Spleen (tissue), 11 donors: ENCODE measurements around the gene WDR18. TPM values are rescaled to one million over a fixed set of nuclear protein-coding genes. Genes with fewer than 3 reads are reported as not detected.

Experiments used
- DNase-seq: peaks from one replicate; pipeline ENCODE4 v3.0.0-alpha.2; 2020
- H3K27ac ChIP-seq, 8 donors: fragments of 200-600 bp; sonication (generic) in 7 of 8; 1 replicate in 4 of 8; 2 replicates in 4 of 8; pipeline versions ENCODE4 v1.5.0 to v1.8.0; 2016 to 2021; ENCODE audit warnings: inconsistent platforms in 4 of 8, mild to moderate bottlenecking in 4 of 8, moderate library complexity in 1 of 8
- H3K27me3 ChIP-seq, 7 donors: fragments of 200-600 bp; sonication (generic) in 6 of 7; replicated peaks in 1 of 7; 1 replicate in 4 of 7; 2 replicates in 3 of 7; pipeline versions ENCODE4 v1.5.0 to v1.8.0; 2016 to 2021; ENCODE audit warnings: inconsistent platforms in 3 of 7, mild to moderate bottlenecking in 1 of 7
- H3K36me3 ChIP-seq, 6 donors: fragments of 200-600 bp; sonication (generic) in 5 of 6; 1 replicate in 4 of 6; 2 replicates in 2 of 6; pipeline versions ENCODE4 v1.5.0 to v1.8.0; 2016 to 2021; ENCODE audit warnings: inconsistent platforms in 2 of 6
- H3K4me1 ChIP-seq, 6 donors: fragments of 200-600 bp; sonication (generic) in 5 of 6; 1 replicate in 3 of 6; 2 replicates in 3 of 6; pipeline versions ENCODE4 v1.5.0 to v1.8.0; 2016 to 2021; ENCODE audit warnings: inconsistent platforms in 3 of 6
- H3K4me3 ChIP-seq, 8 donors: fragments of 200-600 bp; sonication (generic) in 7 of 8; 1 replicate in 4 of 8; 2 replicates in 4 of 8; pipeline versions ENCODE4 v1.5.0 to v1.8.0; 2016 to 2021; ENCODE audit warnings: inconsistent platforms in 4 of 8, mild to moderate bottlenecking in 4 of 8, moderate library complexity in 2 of 8
- H3K9me3 ChIP-seq, 8 donors: fragments of 200-600 bp; sonication (generic) in 7 of 8; 1 replicate in 4 of 8; 2 replicates in 4 of 8; pipeline versions ENCODE4 v1.5.0 to v1.8.0; 2016 to 2021; ENCODE audit warnings: inconsistent platforms in 4 of 8
- CTCF ChIP-seq, 11 experiments: fragments of 200-600 bp in 7 of 11; fragments of 450-650 bp in 4 of 11; sonication (generic) in 4 of 11; IDR thresholded peaks in 8 of 11; conservative IDR thresholded peaks in 3 of 11; 1 replicate in 7 of 11; 2 replicates in 4 of 11; pipeline versions ENCODE4 v1.4.0 to v1.8.0; 2016 to 2021; ENCODE audit warnings: antibody characterized with exemption in 11 of 11, inconsistent platforms in 4 of 11, mild to moderate bottlenecking in 1 of 11
- POLR2A ChIP-seq, 3 donors: fragments of 450-650 bp; IDR thresholded peaks; one replicate each; pipeline ENCODE4 v1.5.1; 2017; ENCODE audit warnings: antibody characterized with exemption in 3 of 3, mild to moderate bottlenecking in 1 of 3
- POLR2AphosphoS5 ChIP-seq, 3 donors: sonication (generic); formaldehyde crosslinking; IDR thresholded peaks; one replicate each; pipeline ENCODE4 v1.5.1; 2017; ENCODE audit warnings: antibody characterized with exemption in 3 of 3
- WGBS, 5 donors: extraction: QIAGEN DNeasy Blood & Tissue Kit in 3 of 5; methylation state at CpG; one replicate each; pipeline versions ENCODE4 v1.1.5 to v1.1.7; 2013 to 2018; 5-methylcytosine and 5-hydroxymethylcytosine counted together
- intact Hi-C: fragments of 100-400 bp; cut with DNase I; formaldehyde crosslinking; loops from one replicate; pipeline ENCODE4 v1.15.0; 2023; ENCODE audit warnings: low total_unique reads
- polyA plus RNA-seq, 3 donors: library from polyadenylated mRNA; stranded (reverse); fragments of 200-250 nt; gene quantifications; one replicate each; pipeline ENCODE4 v1.2.1, GENCODE V29; 2013
- total RNA-seq, 7 donors: library from RNA; depleted of rRNA in 3 of 7; stranded (reverse); fragments of >200 nt in 3 of 7; fragmentation: NEBNext Ultra II Directional in 4 of 7; extraction: Animal tissue kit (Norgen Biotek cat#: 25700) in 4 of 7; gene quantifications; one replicate each; pipeline versions ENCODE4 v1.1.0 to v1.2.1, GENCODE V29; 2016 to 2021
- donor health status: healthy with polysubstance abuse.
- donor health status: DM: no; HTN: no; CAD: no; lungs with moderate emphysema.
- donor health status: DM: no; HTN: no; CAD: no.
- donor health status: Bipolar disorder and iron deficiency.
- donor health status: healthy.
- donor health status: DM: no; HTN: no; CAD: no.
- donor health status: DM: yes; HTN: yes; CAD: no.

The WDR18 gene
- total and polyA plus RNA-seq, 10 donors: 17.8 to 96.0 (median 37.5) TPM

GRCh38 chr19:1025960-1026782 is 42.0 kb downstream of the WDR18 start, which contains the start of gene CNN2:
Gene CNN2 (plus strand): TSS chr19:1026608. CDS start chr19:1026662, 54 bp downstream.
- Histone ChIP-seq H3K4me3 (peak within 1 kb of the TSS; percentile 71 to 98 (median 92)), H3K27ac (peak within 1 kb of the TSS; percentile 90 to 98 (median 96)), H3K9me3 (no peaks in the 10 kb centered on the region), H3K27me3 (peaks cover 0 to 21% (median 11%) of the 10 kb centered on the region in 7 donors), H3K4me1 (peaks cover 23 to 90% (median 62%) of the 10 kb centered on the region in 6 donors), H3K36me3 (peaks cover 0 to 15% (median 8%) of the 10 kb centered on the region in 6 donors)
- peak; percentile 88 to 92 (median 92) for TF ChIP-seq POLR2AphosphoS5 (IDR thresholded peaks at IDR 0.05)
- TF ChIP-seq CTCF (IDR thresholded peaks at IDR 0.05 in 8 of 11, conservative IDR thresholded peaks at IDR 0.05 in 3 of 11): no peak
- peak in 2 of 3 donors; percentile 12 to 59 for TF ChIP-seq POLR2A (IDR thresholded peaks at IDR 0.05)
- intact Hi-C loops: loop anchor here (10.0 kb wide), 1 partner anchor 49 kb away; no protein-coding TSS in a partner anchor
- peak; percentile 95 for DNase-seq
- WGBS, 5 donors: 5 to 15% (median 6%) methylated on average over 21 to 63 of the region's 63 CpGs

DNA sequence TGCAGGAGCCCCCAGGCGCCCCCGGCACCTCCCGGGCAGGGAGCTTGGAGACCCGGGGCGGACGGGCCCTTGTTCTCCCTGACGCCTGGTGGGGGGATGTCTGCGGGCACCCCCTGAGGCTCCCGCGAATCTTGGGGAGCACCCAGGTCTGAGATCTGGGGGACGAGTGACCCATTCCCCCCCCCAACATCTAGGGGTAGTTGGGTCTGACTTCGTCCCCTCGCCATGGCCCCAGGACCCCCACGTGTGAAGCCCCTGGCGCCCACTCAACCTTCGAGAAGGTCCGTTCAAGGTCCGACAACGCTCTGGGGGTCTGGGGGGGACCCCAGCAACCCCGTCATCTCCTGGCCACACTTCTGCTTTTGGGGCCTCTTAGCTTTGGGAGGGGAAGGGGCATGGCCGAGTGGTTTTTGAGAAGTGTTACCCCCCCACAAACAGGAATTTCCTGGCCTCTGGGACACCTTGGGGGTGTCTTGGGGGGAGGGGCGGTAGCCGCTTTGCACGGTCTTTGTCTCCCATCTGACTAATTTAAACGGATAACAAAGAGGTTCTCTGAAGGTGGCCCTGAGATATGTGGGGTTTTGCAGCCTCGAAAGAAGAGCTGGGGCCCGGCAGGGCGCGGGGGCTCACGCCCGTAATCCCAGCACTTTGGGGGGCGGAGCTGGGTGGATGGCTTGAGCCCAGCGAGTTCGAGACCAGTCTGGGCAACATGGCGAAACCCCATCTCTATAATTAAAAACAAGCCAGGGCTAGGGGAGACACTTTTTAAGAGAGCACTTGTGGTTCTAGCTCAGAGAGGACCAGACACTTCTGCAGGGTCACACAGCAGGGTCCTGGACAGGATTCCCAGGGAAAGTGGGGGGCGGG is 42.9 kb downstream of the WDR18 start:
- WGBS, 5 donors: 1 to 3% (median 2%) methylated on average over 23 to 36 of the region's 36 CpGs
- peak overlapping the region; percentile 90 to 98 (median 96) for H3K27ac ChIP-seq
- H3K27me3 ChIP-seq: peaks cover 0 to 21% (median 11%) of the 10 kb centered on the region in 7 donors
- H3K4me3 ChIP-seq: peak overlapping the region; percentile 71 to 98 (median 92)
- intact Hi-C loops: loop anchor here (10.0 kb wide), 1 partner anchor 48 kb away; no protein-coding TSS in a partner anchor
- peak; percentile 86 for DNase-seq
- TF ChIP-seq POLR2AphosphoS5 (IDR thresholded peaks at IDR 0.05) (no peak), POLR2A (IDR thresholded peaks at IDR 0.05) (no peak)
- H3K36me3 ChIP-seq: peaks cover 0 to 23% (median 12%) of the 10 kb centered on the region in 6 donors
- no peaks in the 10 kb centered on the region for H3K9me3 ChIP-seq
- H3K4me1 ChIP-seq: peaks cover 23 to 87% (median 55%) of the 10 kb centered on the region in 6 donors

DNA sequence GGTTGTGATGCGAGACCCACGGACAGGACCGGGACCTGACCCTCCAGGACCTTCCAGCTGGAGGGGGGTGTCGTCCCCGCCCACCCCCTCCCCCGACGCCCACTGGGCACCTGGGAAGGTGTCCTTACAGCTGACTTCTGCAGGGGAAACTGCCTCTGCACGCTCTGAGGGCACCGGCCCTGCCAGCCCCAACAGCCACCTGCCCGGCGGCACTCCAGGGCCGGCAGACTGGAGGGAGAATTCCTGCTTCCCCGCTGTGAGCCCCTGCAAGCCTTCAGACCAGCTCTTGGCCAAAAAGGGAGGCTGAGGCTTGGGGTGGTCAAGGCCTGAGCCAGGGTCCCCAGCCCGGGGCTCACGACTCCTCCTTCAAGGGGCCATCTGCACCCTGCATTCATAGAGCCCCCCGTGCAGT is 43.5 kb downstream of the WDR18 start:
- H3K4me1 ChIP-seq: peaks cover 21 to 87% (median 49%) of the 10 kb centered on the region in 6 donors
- 1 to 5% (median 2%) methylated on average over 5 to 16 of the region's 16 CpGs for WGBS, 5 donors
- no peak for TF ChIP-seq POLR2A (IDR thresholded peaks at IDR 0.05)
- no peak for TF ChIP-seq POLR2AphosphoS5 (IDR thresholded peaks at IDR 0.05)
- TF ChIP-seq CTCF (IDR thresholded peaks at IDR 0.05 in 8 of 11, conservative IDR thresholded peaks at IDR 0.05 in 3 of 11): no peak
- H3K9me3 ChIP-seq: no peaks in the 10 kb centered on the region
- peak overlapping the region; percentile 71 to 98 (median 92) for H3K4me3 ChIP-seq
- intact Hi-C loops: loop anchor here (10.0 kb wide), 1 partner anchor 47 kb away; no protein-coding TSS in a partner anchor
- DNase-seq: peak; percentile 88
- peaks cover 0 to 21% (median 11%) of the 10 kb centered on the region in 7 donors for H3K27me3 ChIP-seq
- peak overlapping the region; percentile 90 to 98 (median 96) for H3K27ac ChIP-seq
- H3K36me3 ChIP-seq: peaks cover 0 to 30% (median 18%) of the 10 kb centered on the region in 6 donors
